H9 (cell line): ENCODE results near the gene DAPK2. TPM values are rescaled to one million over a fixed set of nuclear protein-coding genes. Genes with fewer than 3 reads are reported as not detected.
A peak's percentile ranks its signal among the peaks of the same experiment; 100 is the strongest.

Source experiments
- DNase-seq: peaks from one replicate; pipeline ENCODE4 v3.0.0-alpha.2; 2017
- H2AFZ ChIP-seq: one replicate; pipeline ENCODE4 v1.6.1; 2013; ENCODE audit warnings: mild to moderate bottlenecking, low read length, control low read depth, moderate library complexity
- H2AK5ac ChIP-seq: 2 replicates; pipeline ENCODE4 v1.6.1; 2013; ENCODE audit warnings: low read length, control low read depth, mixed read lengths; ENCODE audit not compliant: insufficient read length
- H2BK120ac ChIP-seq: one replicate; pipeline ENCODE4 v1.6.1; 2013; ENCODE audit warnings: low read depth, mild to moderate bottlenecking, low read length, control low read depth, inconsistent platforms; ENCODE audit not compliant: poor library complexity, severe bottlenecking
- H2BK12ac ChIP-seq: 2 replicates; pipeline ENCODE4 v1.6.1; 2013; ENCODE audit warnings: low read length, control low read depth, mixed read lengths, low read depth; ENCODE audit not compliant: insufficient read length
- H2BK15ac ChIP-seq: 2 replicates; pipeline ENCODE4 v1.6.1; 2013; ENCODE audit warnings: low read depth, low read length, control low read depth
- H2BK20ac ChIP-seq: one replicate; pipeline ENCODE4 v1.6.1; 2013; ENCODE audit warnings: low read depth, mild to moderate bottlenecking, low read length, control low read depth, inconsistent platforms; ENCODE audit not compliant: poor library complexity, severe bottlenecking
- H2BK5ac ChIP-seq: 2 replicates; pipeline ENCODE4 v1.6.1; 2013; ENCODE audit warnings: low read length, control low read depth, mixed read lengths; ENCODE audit not compliant: insufficient read length
- H3K14ac ChIP-seq: 2 replicates; pipeline ENCODE4 v1.6.1; 2013; ENCODE audit warnings: low read length, control low read depth; ENCODE audit not compliant: insufficient read depth
- H3K18ac ChIP-seq: 2 replicates; pipeline ENCODE4 v1.6.1; 2013; ENCODE audit warnings: low read depth, mild to moderate bottlenecking, mixed read lengths, low read length, control low read depth; ENCODE audit not compliant: insufficient read length
- H3K23ac ChIP-seq: 2 replicates; pipeline ENCODE4 v1.6.1; 2013; ENCODE audit warnings: low read length, control low read depth, mixed read lengths, low read depth; ENCODE audit not compliant: insufficient read length
- H3K23me2 ChIP-seq: 2 replicates; pipeline ENCODE4 v1.6.1; 2013; ENCODE audit warnings: low read depth, mild to moderate bottlenecking, mixed read lengths, low read length, control low read depth; ENCODE audit not compliant: insufficient read length, poor library complexity, severe bottlenecking
- H3K27ac ChIP-seq: 2 replicates; pipeline ENCODE4 v1.5.1; 2013; ENCODE audit warnings: low read length, control low read depth, mixed read lengths, low read depth; ENCODE audit not compliant: insufficient read length
- H3K27me3 ChIP-seq: 2 replicates; pipeline ENCODE4 v1.6.1; 2013; ENCODE audit warnings: low read length, control low read depth, inconsistent platforms; ENCODE audit not compliant: insufficient read depth
- H3K4ac ChIP-seq: 2 replicates; pipeline ENCODE4 v1.6.1; 2013; ENCODE audit warnings: low read depth, mild to moderate bottlenecking, control low read depth, inconsistent platforms, low read length, moderate library complexity
- H3K4me1 ChIP-seq: 2 replicates; pipeline ENCODE4 v1.6.1; 2013; ENCODE audit warnings: low read length, control low read depth, inconsistent platforms; ENCODE audit not compliant: insufficient read depth
- H3K4me2 ChIP-seq: 2 replicates; pipeline ENCODE4 v1.6.1; 2013; ENCODE audit warnings: low read length, control low read depth, mixed read lengths; ENCODE audit not compliant: insufficient read length, insufficient read depth
- H3K56ac ChIP-seq: 2 replicates; pipeline ENCODE4 v1.6.1; 2013; ENCODE audit warnings: low read depth, mild to moderate bottlenecking, mixed read lengths, low read length, control low read depth; ENCODE audit not compliant: insufficient read length
- H3K79me1 ChIP-seq: 2 replicates; pipeline ENCODE4 v1.6.1; 2013; ENCODE audit warnings: low read depth, mild to moderate bottlenecking, moderate library complexity, low read length, control low read depth, inconsistent platforms; ENCODE audit not compliant: insufficient read depth, poor library complexity, severe bottlenecking
- H3K79me2 ChIP-seq: 2 replicates; pipeline ENCODE4 v1.6.1; 2013; ENCODE audit warnings: low read length, control low read depth, inconsistent platforms; ENCODE audit not compliant: insufficient read depth
- H3K9ac ChIP-seq: 2 replicates; pipeline ENCODE4 v1.6.1; 2013; ENCODE audit warnings: low read length, control low read depth, mixed read lengths; ENCODE audit not compliant: insufficient read length; ENCODE audit errors: extremely low read depth
- H3K9me3 ChIP-seq: one replicate; pipeline ENCODE4 v1.6.1; 2013; ENCODE audit warnings: low read depth, low read length, inconsistent platforms; ENCODE audit not compliant: control insufficient read depth
- H3T11ph ChIP-seq: one replicate; pipeline ENCODE4 v1.6.1; 2013; ENCODE audit warnings: mild to moderate bottlenecking, low read length, control low read depth, inconsistent platforms
- H4K20me1 ChIP-seq: one replicate; pipeline ENCODE4 v1.6.1; 2013; ENCODE audit not compliant: control insufficient read depth, insufficient read length, insufficient read depth
- H4K5ac ChIP-seq: 2 replicates; pipeline ENCODE4 v1.6.1; 2013; ENCODE audit warnings: low read depth, mild to moderate bottlenecking, mixed read lengths, low read length, control low read depth; ENCODE audit not compliant: insufficient read length
- H4K8ac ChIP-seq: replicated peaks from 2 replicates; pipeline ENCODE4 v1.6.1; 2013; ENCODE audit warnings: low read length, control low read depth, mixed read lengths, low read depth; ENCODE audit not compliant: insufficient read length
- H4K91ac ChIP-seq: 2 replicates; pipeline ENCODE4 v1.6.1; 2013; ENCODE audit warnings: low read depth, mild to moderate bottlenecking, moderate library complexity, mixed read lengths, low read length, control low read depth; ENCODE audit not compliant: insufficient read length
- H3K27ac Mint-ChIP-seq, 3 experiments: 2 replicates in 2 of 3; 3 replicates in 1 of 3; pipeline ENCODE4 v1.8.0; 2020 to 2021; ENCODE audit warnings: mixed read lengths in 3 of 3, mild to moderate bottlenecking in 1 of 3, moderate library complexity in 1 of 3
- H3K27me3 Mint-ChIP-seq: 2 replicates; pipeline ENCODE4 v1.8.0; 2021; ENCODE audit warnings: low read depth, mild to moderate bottlenecking, moderate library complexity, mixed read lengths
- H3K36me3 Mint-ChIP-seq, 3 experiments: 2 replicates in 2 of 3; 3 replicates in 1 of 3; pipeline ENCODE4 v1.8.0; 2020 to 2021; ENCODE audit warnings: low read depth in 3 of 3, mixed read lengths in 3 of 3; ENCODE audit not compliant: insufficient read depth in 1 of 3
- H3K4me1 Mint-ChIP-seq, 2 experiments: 2 replicates each; pipeline ENCODE4 v1.8.0; 2020; ENCODE audit warnings: mixed read lengths in 2 of 2
- H3K4me3 Mint-ChIP-seq, 2 experiments: 2 replicates in 1 of 2; 3 replicates in 1 of 2; pipeline ENCODE4 v1.8.0; 2020 to 2021; ENCODE audit warnings: mild to moderate bottlenecking in 2 of 2, mixed read lengths in 2 of 2, moderate library complexity in 1 of 2
- H3K9me3 Mint-ChIP-seq, 2 experiments: 2 replicates in 1 of 2; 3 replicates in 1 of 2; pipeline ENCODE4 v1.8.0; 2020; ENCODE audit warnings: mild to moderate bottlenecking in 2 of 2, mixed read lengths in 2 of 2, moderate library complexity in 1 of 2
- CTCF ChIP-seq: fragments of 200-600 bp; sonication (generic); conservative IDR thresholded peaks from 3 replicates; pipeline ENCODE4 v1.8.0; 2021; ENCODE audit warnings: antibody characterized with exemption, mild to moderate bottlenecking
- WGBS: extraction: QIAGEN DNeasy Blood & Tissue Kit; methylation state at CpG from one replicate; pipeline ENCODE4 v1.1.7; 2013; ENCODE audit warnings: missing lambda C conversion rate, low lambda C conversion rate, mixed read lengths; ENCODE audit not compliant: insufficient read length; ENCODE audit errors: extremely low coverage; 5-methylcytosine and 5-hydroxymethylcytosine counted together
- total RNA-seq: library from RNA; stranded (reverse); gene quantifications from 2 replicates; pipeline ENCODE4 v1.2.1, GENCODE V29; 2021

DAPK2 gene
- total RNA-seq, 1 experiment from 2014 or later: 3.5 TPM

- H2BK120ac ChIP-seq: no peak overlapping the region
- WGBS: no CpG with 5 or more reads among the region's 2 CpGs
- H3K4me1 Mint-ChIP-seq: peaks cover 12 to 22% of the 10 kb centered on the region in 2 experiments
Observed at GRCh38 chr15:64037966-64038365, 8.3 kb downstream of the DAPK2 start.

More at GRCh38 chr15:64037966-64038365, 8.3 kb downstream of the DAPK2 start:
- Histone ChIP-seq H3K9me3 (no peaks in the 10 kb centered on the region), H3K23ac (no peak overlapping the region), H3K4ac (no peak overlapping the region), H4K20me1 (no peaks in the 10 kb centered on the region), H2BK15ac (no peak overlapping the region), H3K79me1 (no peaks in the 10 kb centered on the region), H2AFZ (no peak overlapping the region), H3K4me1 (peaks cover 2% of the 10 kb centered on the region; the same call in 1 of the 2 replicates), H4K8ac (no peak overlapping the region), H4K5ac (no peak overlapping the region), H2BK20ac (no peak overlapping the region), H3K56ac (no peak overlapping the region), H3K4me2 (no peak overlapping the region), H2BK12ac (no peak overlapping the region), H3K18ac (no peak overlapping the region), H2BK5ac (no peak overlapping the region), H2AK5ac (no peak overlapping the region), H3K27ac (no peak overlapping the region), H4K91ac (no peak overlapping the region), H3T11ph (no peak overlapping the region), H3K79me2 (no peaks in the 10 kb centered on the region), H3K27me3 (no peaks in the 10 kb centered on the region; the same call in 1 of the 2 replicates), H3K14ac (no peak overlapping the region), H3K23me2 (no peaks in the 10 kb centered on the region), H3K9ac (no peak overlapping the region)
- Mint-ChIP-seq H3K27ac (peak overlapping the region in 1 of 3 experiments; percentile 10; a peak in 1 of 7 replicates), H3K36me3 (peaks cover 0 to 7% (median 0%) of the 10 kb centered on the region in 3 experiments; a peak in 1 of 7 replicates), H3K9me3 (no peaks in the 10 kb centered on the region; a peak in 2 of 5 replicates), H3K27me3 (no peaks in the 10 kb centered on the region; the same call in 1 of the 2 replicates), H3K4me3 (no peak overlapping the region)
- DNase-seq: no peak
- no peak for TF ChIP-seq CTCF
